Measurements from ENCODE around the gene IL5.

- TF ChIP-seq EZH2 (IDR thresholded peaks at IDR 0.05; ENCODE audit: borderline replicate concordance, insufficient read depth, low read depth, low read length, poor library complexity, severe bottlenecking), result no peak
- TF ChIP-seq CTCF (IDR thresholded peaks at IDR 0.05), result no peak
These were observed 40.1 kb downstream of the IL5 start for GRCh38 chr5:132503244-132503643.

Data from B cell (primary cell).